ENCODE results near the gene ANO1. TPM values are rescaled to one million over a fixed set of nuclear protein-coding genes. Genes with fewer than 3 reads are reported as not detected.
A peak's percentile ranks its signal among the peaks of the same experiment; 100 is the strongest.

Gene ANO1
- total RNA-seq, 1 experiment from 2014 or later: 10.9 TPM

DNA sequence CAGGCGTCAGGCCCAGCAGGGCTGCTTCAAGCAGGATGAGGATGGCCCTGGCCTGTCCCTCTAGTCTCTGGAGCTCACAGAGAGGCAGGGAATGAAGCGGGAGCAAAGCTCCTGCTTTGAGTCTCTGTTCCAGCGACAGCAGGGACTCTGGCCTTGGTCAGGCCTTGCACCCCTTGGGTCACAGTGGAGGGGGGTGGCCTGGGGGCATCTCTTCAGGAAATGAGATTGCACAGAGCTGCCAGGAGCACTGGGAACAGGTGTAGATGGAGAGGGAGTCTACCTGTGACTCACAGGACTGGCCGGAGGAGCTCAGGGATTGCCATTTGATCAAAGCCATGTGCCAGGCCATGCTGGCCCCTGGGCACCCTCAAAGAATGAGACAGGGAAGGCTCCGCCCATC lies 1.6 kb downstream of the ANO1 start:
- Mint-ChIP-seq H3K36me3 (ENCODE audit: insufficient read depth in 1 of 3, low read depth in 3 of 3) (no peaks in the 10 kb centered on the region; a peak in 1 of 7 replicates), H3K4me1 (peaks cover 19 to 30% of the 10 kb centered on the region in 2 experiments), H3K4me3 (peak overlapping the region in 1 of 2 experiments; percentile 48; a peak in 1 of 5 replicates), H3K9me3 (no peaks in the 10 kb centered on the region), H3K27ac (no peak overlapping the region), H3K27me3 (ENCODE audit: low read depth) (peaks cover 70% of the 10 kb centered on the region)
- Histone ChIP-seq H4K5ac (ENCODE audit: insufficient read length, low read depth, low read length) (no peak overlapping the region), H4K8ac (replicated peaks; ENCODE audit: insufficient read length, low read depth, low read length) (no peak overlapping the region), H3K23me2 (ENCODE audit: insufficient read length, low read depth, low read length, poor library complexity, severe bottlenecking) (peaks cover 4% of the 10 kb centered on the region), H3K27me3 (ENCODE audit: insufficient read depth, low read length) (peaks cover 24% of the 10 kb centered on the region; the same call in 1 of the 2 replicates), H3K56ac (ENCODE audit: insufficient read length, low read depth, low read length) (no peak overlapping the region), H2BK20ac (ENCODE audit: low read depth, low read length, poor library complexity, severe bottlenecking) (no peak overlapping the region), H2BK15ac (ENCODE audit: low read depth, low read length) (no peak overlapping the region), H3K79me1 (ENCODE audit: insufficient read depth, low read depth, low read length, poor library complexity, severe bottlenecking) (no peaks in the 10 kb centered on the region), H3K9me3 (ENCODE audit: control insufficient read depth, low read depth, low read length) (no peaks in the 10 kb centered on the region), H3K18ac (ENCODE audit: insufficient read length, low read depth, low read length) (no peak overlapping the region), H3K14ac (ENCODE audit: insufficient read depth, low read length) (no peak overlapping the region), H2AFZ (ENCODE audit: low read length) (no peak overlapping the region), H3K79me2 (ENCODE audit: insufficient read depth, low read length) (no peaks in the 10 kb centered on the region), H3T11ph (ENCODE audit: low read length) (no peak overlapping the region), H3K23ac (ENCODE audit: insufficient read length, low read depth, low read length) (no peak overlapping the region), H2BK12ac (ENCODE audit: insufficient read length, low read depth, low read length) (no peak overlapping the region), H3K4me1 (ENCODE audit: insufficient read depth, low read length) (no peaks in the 10 kb centered on the region; the same call in 1 of the 2 replicates), H2BK5ac (ENCODE audit: insufficient read length, low read length) (no peak overlapping the region), H2AK5ac (ENCODE audit: insufficient read length, low read length) (no peak overlapping the region), H2BK120ac (ENCODE audit: low read depth, low read length, poor library complexity, severe bottlenecking) (no peak overlapping the region), H3K4me2 (ENCODE audit: insufficient read depth, insufficient read length, low read length) (no peak overlapping the region), H4K91ac (ENCODE audit: insufficient read length, low read depth, low read length) (no peak overlapping the region), H3K4ac (ENCODE audit: low read depth, low read length) (no peak overlapping the region), H3K27ac (ENCODE audit: insufficient read length, low read depth, low read length) (no peak overlapping the region), H3K9ac (ENCODE audit: extremely low read depth, insufficient read length, low read length) (no peak overlapping the region), H4K20me1 (ENCODE audit: control insufficient read depth, insufficient read depth, insufficient read length) (no peaks in the 10 kb centered on the region)
- WGBS (ENCODE audit: extremely low coverage, insufficient read length, low lambda C conversion rate): no CpG with 5 or more reads among the region's 5 CpGs
- TF ChIP-seq CTCF (conservative IDR thresholded peaks at IDR 0.05): no peak
- no peak for DNase-seq

Measured in H9 (cell line).